Duodenal mucosa (tissue), 2 donors: ENCODE data around the gene TDRKH.

Experiments used
- H3K27ac ChIP-seq: one replicate; pipeline ENCODE4 v1.7.0; 2013; ENCODE audit warnings: low read depth, low read length
- H3K27me3 ChIP-seq, 2 donors: one replicate each; pipeline ENCODE4 v1.7.0; 2013; ENCODE audit warnings: low read length in 2 of 2, control low read depth in 1 of 2; ENCODE audit not compliant: insufficient read depth in 2 of 2, control insufficient read depth in 1 of 2
- H3K36me3 ChIP-seq, 2 donors: one replicate each; pipeline ENCODE4 v1.7.0; 2013; ENCODE audit warnings: low read length in 2 of 2, control low read depth in 1 of 2; ENCODE audit not compliant: insufficient read depth in 2 of 2, control insufficient read depth in 1 of 2
- H3K4me1 ChIP-seq, 2 donors: one replicate each; pipeline ENCODE4 v1.7.0; 2013; ENCODE audit warnings: low read length in 2 of 2, control low read depth in 1 of 2; ENCODE audit not compliant: insufficient read depth in 2 of 2, control insufficient read depth in 1 of 2
- H3K4me3 ChIP-seq, 2 donors: one replicate each; pipeline ENCODE4 v1.7.0; 2013; ENCODE audit warnings: low read length in 2 of 2, low read depth in 1 of 2
- H3K9ac ChIP-seq, 2 donors: one replicate each; pipeline ENCODE4 v1.7.0; 2013; ENCODE audit warnings: low read length in 2 of 2, low read depth in 1 of 2
- H3K9me3 ChIP-seq, 2 donors: one replicate each; pipeline ENCODE4 v1.7.0; 2013; ENCODE audit warnings: low read length in 2 of 2, control low read depth in 1 of 2; ENCODE audit not compliant: control insufficient read depth in 1 of 2

The TDRKH gene

GRCh38 chr1:151790071-151790939, at the start of gene TDRKH:
Gene TDRKH, minus strand, starts transcription at chr1:151790500. Its CDS starts 7,478 bp downstream, at chr1:151783022.
- H3K27me3 ChIP-seq: no peaks in the 10 kb centered on the region
- H3K4me3 ChIP-seq: peak within 1 kb of the TSS; percentile 78 to 96
- peak within 1 kb of the TSS; percentile 53 to 73 for H3K9ac ChIP-seq
- no peaks in the 10 kb centered on the region for H3K9me3 ChIP-seq
- H3K27ac ChIP-seq: no peak within 1 kb of the TSS
- no peaks in the 10 kb centered on the region for H3K36me3 ChIP-seq
- peaks cover 4 to 10% of the 10 kb centered on the region in 2 donors for H3K4me1 ChIP-seq

- Histone ChIP-seq H3K9me3 (no peaks in the 10 kb centered on the region), H3K9ac (peak within 1 kb of the TSS; percentile 75 to 89), H3K36me3 (no peaks in the 10 kb centered on the region), H3K27me3 (no peaks in the 10 kb centered on the region), H3K4me3 (peak within 1 kb of the TSS; percentile 63 to 79), H3K27ac (peak within 1 kb of the TSS; percentile 86), H3K4me1 (peaks cover 36 to 40% of the 10 kb centered on the region in 2 donors)
Observed at GRCh38 chr1:151839457-151840403, 49.4 kb upstream of the TDRKH start, which contains the start of gene C2CD4D. Gene C2CD4D, minus strand, starts transcription at chr1:151839820. Its CDS starts 831 bp downstream, at chr1:151838989.

- peaks cover 43 to 47% of the 10 kb centered on the region in 2 donors for H3K4me1 ChIP-seq
- peak overlapping the region; percentile 59 for H3K27ac ChIP-seq
- H3K27me3 ChIP-seq: no peaks in the 10 kb centered on the region
Observed at GRCh38 chr1:151839082-151839412, 48.7 kb upstream of the TDRKH start.

GRCh38 chr1:151838222-151839081, 48.2 kb upstream of the TDRKH start:
- peak overlapping the region; percentile 63 to 79 for H3K4me3 ChIP-seq
- no peaks in the 10 kb centered on the region for H3K36me3 ChIP-seq
- peaks cover 49 to 52% of the 10 kb centered on the region in 2 donors for H3K4me1 ChIP-seq
- H3K9ac ChIP-seq: no peak overlapping the region
- H3K27me3 ChIP-seq: no peaks in the 10 kb centered on the region
- no peak overlapping the region for H3K27ac ChIP-seq
- no peaks in the 10 kb centered on the region for H3K9me3 ChIP-seq

More at GRCh38 chr1:151839082-151839412, 48.7 kb upstream of the TDRKH start:
- Histone ChIP-seq H3K9ac (peak overlapping the region; percentile 75 to 89), H3K36me3 (no peaks in the 10 kb centered on the region), H3K9me3 (no peaks in the 10 kb centered on the region), H3K4me3 (peak overlapping the region; percentile 63 to 79)

GRCh38 chr1:151837884-151838221, 47.6 kb upstream of the TDRKH start:
- Histone ChIP-seq H3K4me3 (no peak overlapping the region), H3K9ac (no peak overlapping the region), H3K27ac (no peak overlapping the region)

GRCh38 chr1:151837197-151837596, 46.9 kb upstream of the TDRKH start:
- no peaks in the 10 kb centered on the region for H3K9me3 ChIP-seq
- no peak overlapping the region for H3K4me3 ChIP-seq
- H3K27ac ChIP-seq: peak overlapping the region; percentile 48
- peak overlapping the region in 1 of 2 donors; percentile 18 for H3K9ac ChIP-seq
- no peaks in the 10 kb centered on the region for H3K36me3 ChIP-seq
- H3K4me1 ChIP-seq: peaks cover 59 to 63% of the 10 kb centered on the region in 2 donors
- no peaks in the 10 kb centered on the region for H3K27me3 ChIP-seq

More at GRCh38 chr1:151837884-151838221, 47.6 kb upstream of the TDRKH start:
- Histone ChIP-seq H3K4me1 (peaks cover 54 to 56% of the 10 kb centered on the region in 2 donors), H3K36me3 (no peaks in the 10 kb centered on the region), H3K9me3 (no peaks in the 10 kb centered on the region), H3K27me3 (no peaks in the 10 kb centered on the region)

GRCh38 chr1:151835596-151835995, 45.3 kb upstream of the TDRKH start:
- H3K9me3 ChIP-seq: no peaks in the 10 kb centered on the region
- peaks cover 62 to 77% of the 10 kb centered on the region in 2 donors for H3K4me1 ChIP-seq
- H3K4me3 ChIP-seq: no peak overlapping the region
- no peaks in the 10 kb centered on the region for H3K27me3 ChIP-seq
- no peaks in the 10 kb centered on the region for H3K36me3 ChIP-seq
- no peak overlapping the region for H3K9ac ChIP-seq
- H3K27ac ChIP-seq: no peak overlapping the region

GRCh38 chr1:151834239-151834638, 43.9 kb upstream of the TDRKH start:
- Histone ChIP-seq H3K4me1 (peaks cover 61 to 81% of the 10 kb centered on the region in 2 donors), H3K27me3 (no peaks in the 10 kb centered on the region), H3K36me3 (no peaks in the 10 kb centered on the region), H3K4me3 (no peak overlapping the region), H3K9me3 (no peaks in the 10 kb centered on the region), H3K27ac (no peak overlapping the region), H3K9ac (peak overlapping the region in 1 of 2 donors; percentile 0)

- peak overlapping the region in 1 of 2 donors; percentile 0 for H3K9ac ChIP-seq
- H3K27me3 ChIP-seq: no peaks in the 10 kb centered on the region
- no peaks in the 10 kb centered on the region for H3K9me3 ChIP-seq
- H3K36me3 ChIP-seq: peaks cover 0 to under 1% of the 10 kb centered on the region in 2 donors
- no peak overlapping the region for H3K27ac ChIP-seq
- peak overlapping the region; percentile 50 to 53 for H3K4me3 ChIP-seq
- peaks cover 57 to 79% of the 10 kb centered on the region in 2 donors for H3K4me1 ChIP-seq
Observed at GRCh38 chr1:151833172-151833900, 43.0 kb upstream of the TDRKH start.
